ENCODE measurements around the gene PWWP2A. TPM values are rescaled to one million over a fixed set of nuclear protein-coding genes. Genes with fewer than 3 reads are reported as not detected.

PWWP2A gene
- total and polyA plus RNA-seq, 10 of the 15 experiments (the other 5 are each of a cell fraction or from before 2014, with no cell fraction given), result 5.7 to 26.1 (median 17.7) TPM

GRCh38 chr5:160166973-160167623 lies 47.8 kb upstream of the PWWP2A start:
- H3K9me3 ChIP-seq (replicated peaks; ENCODE audit: control insufficient read depth, insufficient read depth, low read length), result no peaks in the 10 kb centered on the region
- H3K27ac ChIP-seq (ENCODE audit: control insufficient read depth, insufficient read depth), result no peak overlapping the region
- 50% methylated on average over 10 of the region's 10 CpGs for WGBS (ENCODE audit: insufficient coverage, insufficient replicate concordance, low lambda C conversion rate, missing lambda C conversion rate)
- intact Hi-C loops (cut with micrococcal nuclease; ENCODE audit: unreplicated experiment), result no loop called here
- DNase-seq (ENCODE audit: low read depth, low spot score), result no peak
- no peak overlapping the region for H2AFZ ChIP-seq (ENCODE audit: control insufficient read depth, low read depth, low read length)
- H3K79me2 ChIP-seq (ENCODE audit: control insufficient read depth, insufficient read depth, low read length), result no peaks in the 10 kb centered on the region
- no peak overlapping the region for H3K9ac ChIP-seq (ENCODE audit: control insufficient read depth, insufficient read depth, low read length)
- no peak for FAIRE-seq
- H3K4me1 ChIP-seq (ENCODE audit: control insufficient read depth, insufficient read depth, low read length), result peaks cover 3% of the 10 kb centered on the region; the same call in 1 of the 2 replicates
- RAD21 ChIA-PET (ENCODE audit: unreplicated experiment), result no interaction called here
- SMC1A ChIA-PET (ENCODE audit: uncharacterized antibody, unreplicated experiment), result no interaction called here
- BruUV-seq (replicated peaks), result no TSS peak
- CTCF ChIA-PET, result interaction anchor here (0.9 to 1.5 kb wide), 2 partner anchors 9 to 178 kb away, joined by 3 to 4 read pairs; no protein-coding TSS in a partner anchor
- in situ Hi-C loops (cut with MboI), result no loop called here
- no peaks in the 10 kb centered on the region for H4K20me1 ChIP-seq (ENCODE audit: control insufficient read depth, insufficient read depth)
- no peak overlapping the region for H3K4me2 ChIP-seq (ENCODE audit: control insufficient read depth, insufficient read depth)
- H3K27me3 ChIP-seq (replicated peaks in 1 of 2; ENCODE audit: control insufficient read depth in 2 of 2, insufficient read depth in 2 of 2, low read length in 1 of 2), result no peaks in the 10 kb centered on the region
- ATAC-seq, result no peak
- H3K36me3 ChIP-seq (ENCODE audit: control insufficient read depth in 2 of 2, insufficient read depth in 2 of 2, low read length in 1 of 2), result no peaks in the 10 kb centered on the region
- no peak for TF ChIP-seq ZBTB11 (CRISPR knock-in tag; IDR thresholded peaks at IDR 0.05)
- TF ChIP-seq ZNF274 (IDR thresholded peaks at IDR 0.05; ENCODE audit: insufficient read depth, insufficient read length), result no peak
- TF ChIP-seq SRF (IDR thresholded peaks at IDR 0.05; ENCODE audit: low read depth in 2 of 2, low read length in 2 of 2), result peak in 1 of 2 experiments; percentile 57; a peak in 1 of 4 replicates
- H3K4me3 ChIP-seq, result no peak overlapping the region
- POLR2A ChIA-PET, result no interaction called here

All from GM12878 (cell line).